K562 (cell line): Measurements from ENCODE around the gene TMEFF1. TPM values are rescaled to one million over a fixed set of nuclear protein-coding genes. Genes with fewer than 3 reads are reported as not detected.

Source experiments
- ADNP ChIP-seq: fragments of 200-800 bp; sonication (Bioruptor generic); IDR thresholded peaks from 2 replicates; pipeline ENCODE4 v1.6.1; 2016; ENCODE audit warnings: missing genetic modification characterization, missing compliant biosample characterization
- ARID2 ChIP-seq: fragments of 450-650 bp; IDR thresholded peaks from 2 replicates; pipeline ENCODE4 v1.6.1; 2017; ENCODE audit warnings: antibody characterized with exemption, mild to moderate bottlenecking
- HEY1 ChIP-seq: fragments of 250-450 bp; sonication (Bioruptor Pico); IDR thresholded peaks from 2 replicates; pipeline ENCODE4 v1.5.0; 2020; ENCODE audit warnings: mild to moderate bottlenecking, moderate library complexity, borderline replicate concordance
- HNRNPUL1 ChIP-seq: fragments of 200-400 bp; formaldehyde crosslinking; IDR thresholded peaks from 2 replicates; pipeline ENCODE4 v1.6.1; 2017; ENCODE audit warnings: low read length
- JUND ChIP-seq, 2 experiments: IDR thresholded peaks; 2 replicates in 1 of 2; 3 replicates in 1 of 2; pipeline ENCODE4 v1.6.1; 2011; ENCODE audit warnings: borderline replicate concordance in 2 of 2, low read depth in 2 of 2, low read length in 2 of 2, improper control_type of control experiment in 1 of 2, missing biosample characterization in 1 of 2, missing genetic modification characterization in 1 of 2, missing genetic modification reagents in 1 of 2
- KDM5B ChIP-seq: fragments of 200-600 bp; sonication (generic); IDR thresholded peaks from 2 replicates; pipeline ENCODE4 v1.6.1; 2012; ENCODE audit warnings: low read depth, mild to moderate bottlenecking, moderate library complexity, low read length, control low read depth, inconsistent platforms; ENCODE audit not compliant: insufficient replicate concordance
- KLF13 ChIP-seq: fragments of 450-650 bp; IDR thresholded peaks from 2 replicates; pipeline ENCODE4 v1.6.1; 2016; ENCODE audit warnings: missing genetic modification characterization, low read depth, mild to moderate bottlenecking, missing compliant biosample characterization, moderate library complexity, borderline replicate concordance
- MBD2 ChIP-seq: sonication (generic); IDR thresholded peaks from 2 replicates; pipeline ENCODE4 v1.6.1; 2016; ENCODE audit warnings: low read depth, borderline replicate concordance
- MCM2 ChIP-seq: fragments of 450-650 bp; IDR thresholded peaks from 2 replicates; pipeline ENCODE4 v1.6.1; 2017; ENCODE audit warnings: low read depth, mild to moderate bottlenecking
- PHF20 ChIP-seq: fragments of 450-650 bp; IDR thresholded peaks from 2 replicates; pipeline ENCODE4 v1.6.1; 2018; ENCODE audit not compliant: partially characterized antibody
- POLR2B ChIP-seq: fragments of 450-650 bp; IDR thresholded peaks from 2 replicates; pipeline ENCODE4 v1.6.1; 2018; ENCODE audit warnings: low read depth; ENCODE audit not compliant: partially characterized antibody
- PRMT5 ChIP-seq: sonication (generic); formaldehyde crosslinking; IDR thresholded peaks from 2 replicates; pipeline ENCODE4 v1.5.0; 2020; ENCODE audit warnings: missing genetic modification reagents
- SIRT6 ChIP-seq: IDR thresholded peaks from one replicate; pipeline ENCODE4 v1.6.1; 2012; ENCODE audit warnings: low read depth, mild to moderate bottlenecking, control low read depth, inconsistent platforms, low read length, moderate library complexity
- TEAD2 ChIP-seq: fragments of 450-650 bp; IDR thresholded peaks from 2 replicates; pipeline ENCODE4 v1.6.1; 2016; ENCODE audit warnings: missing genetic modification characterization, control low read depth, missing compliant biosample characterization
- TFE3 ChIP-seq: fragments of 450-650 bp; formaldehyde crosslinking; IDR thresholded peaks from 2 replicates; pipeline ENCODE4 v1.4.0; 2020; ENCODE audit warnings: mild to moderate bottlenecking, mixed read lengths
- THRB ChIP-seq: fragments of 450-650 bp; formaldehyde crosslinking; conservative IDR thresholded peaks from 2 replicates; pipeline ENCODE4 v1.4.0; 2022; ENCODE audit warnings: mild to moderate bottlenecking, missing genetic modification characterization
- ZBTB49 ChIP-seq: sonication (generic); formaldehyde crosslinking; IDR thresholded peaks from 2 replicates; pipeline ENCODE4 v1.8.0; 2022; ENCODE audit warnings: missing genetic modification reagents, mild to moderate bottlenecking, borderline replicate concordance
- ZNF165 ChIP-seq: fragments of 250-450 bp; sonication (Bioruptor Pico); IDR thresholded peaks from 2 replicates; pipeline ENCODE4 v1.4.0; 2020; ENCODE audit warnings: borderline replicate concordance
- ZNF175 ChIP-seq: fragments of 200-800 bp; sonication (Bioruptor generic); IDR thresholded peaks from 2 replicates; pipeline ENCODE4 v1.6.1; 2016; ENCODE audit warnings: low read depth, mild to moderate bottlenecking, missing genetic modification characterization, missing compliant biosample characterization
- ZNF212 ChIP-seq: fragments of 450-650 bp; formaldehyde crosslinking; IDR thresholded peaks from 2 replicates; pipeline ENCODE4 v1.4.0; 2020; ENCODE audit warnings: mild to moderate bottlenecking
- ZNF395 ChIP-seq: fragments of 200-800 bp; sonication (Bioruptor generic); IDR thresholded peaks from 2 replicates; pipeline ENCODE4 v1.6.1; 2017; ENCODE audit warnings: missing genetic modification characterization, missing compliant biosample characterization
- polyA plus RNA-seq, 8 experiments: library from polyadenylated mRNA; depleted of rRNA in 4 of 8; stranded (reverse) in 5 of 8; unstranded in 3 of 8; fragments of >200 nt; fragmentation: Nextera tagmentation in 2 of 8; fragmentation: Illumina TruSeq in 1 of 8; extraction: Ambion mirVana in 2 of 8; extraction: Trizol in 1 of 8; gene quantifications; 2 replicates each; pipeline versions ENCODE4 v1.2.1 to v1.2.3, GENCODE V29; 2011 to 2014; ENCODE audit warnings: inconsistent platforms in 1 of 8, missing spikeins in 1 of 8
- total RNA-seq, 7 experiments: library from RNA; depleted of rRNA in 6 of 7; stranded (reverse); fragments of >200 nt in 6 of 7; fragmentation: Illumina TruSeq in 2 of 7; extraction: Trizol in 2 of 7; gene quantifications; 2 replicates each; pipeline versions ENCODE4 v1.2.1 to v1.2.3, GENCODE V29; 2011 to 2021; ENCODE audit warnings: low replicate concordance in 1 of 7

TMEFF1 gene
- total and polyA plus RNA-seq, 9 of the 15 experiments (the other 6 are each of a cell fraction or from before 2014, with no cell fraction given): 0.07 to 1.1 (median 0.28) TPM; not detected in 2

GRCh38 chr9:100426530-100427365 lies 46.2 kb upstream of the TMEFF1 start, which contains the start of gene MSANTD3 (continued):
- TF ChIP-seq ZBTB49 (CRISPR knock-in tag) (no peak), HNRNPUL1 (no peak), ZNF165 (CRISPR knock-in tag) (no peak), POLR2B (peak; percentile 53), ARID2 (no peak), JUND (IDR thresholded peaks at IDR 0.05; ENCODE audit: borderline replicate concordance, low read depth, low read length) (peak; percentile 84), JUND (tag; IDR thresholded peaks at IDR 0.05; ENCODE audit: borderline replicate concordance, low read depth, low read length) (peak; percentile 85; the same call in 2 of the 3 replicates), PHF20 (no peak), ADNP (tag) (no peak), KDM5B (peak; percentile 88), MCM2 (no peak), ZNF395 (peak; percentile 18; the same call in 1 of the 2 replicates), KLF13 (tag) (no peak), HEY1 (CRISPR knock-in tag) (no peak), ZNF212 (no peak), MBD2 (no peak), SIRT6 (no peak), THRB (no peak), ZNF175 (CRISPR knock-in tag) (no peak), TFE3 (CRISPR knock-in tag) (no peak), PRMT5 (CRISPR knock-in tag) (no peak), TEAD2 (no peak)
